HepG2 (cell line): ENCODE measurements around the gene GUK1. TPM values are rescaled to one million over a fixed set of nuclear protein-coding genes. Genes with fewer than 3 reads are reported as not detected.
A peak's percentile ranks its signal among the peaks of the same experiment; 100 is the strongest.

Source experiments
- ARID5B ChIP-seq: IDR thresholded peaks from 2 replicates; pipeline ENCODE4 v1.4.0; 2020; ENCODE audit warnings: mild to moderate bottlenecking, missing genetic modification reagents
- DRAP1 ChIP-seq: IDR thresholded peaks from 2 replicates; pipeline ENCODE4 v1.6.1; 2016; ENCODE audit warnings: missing genetic modification reagents, missing compliant biosample characterization
- FOXK2 ChIP-seq: fragments of 450-650 bp; IDR thresholded peaks from 2 replicates; pipeline ENCODE4 v1.6.1; 2016
- FOXP1 ChIP-seq, 2 experiments: fragments of 450-650 bp in 1 of 2; IDR thresholded peaks; 2 replicates each; pipeline ENCODE4 v1.6.1; 2017 to 2018; ENCODE audit warnings: antibody characterized with exemption in 1 of 2
- IRF9 ChIP-seq: sonication (generic); formaldehyde crosslinking; IDR thresholded peaks from 2 replicates; pipeline ENCODE4 v1.8.0; 2022; ENCODE audit warnings: missing genetic modification reagents, mild to moderate bottlenecking, borderline replicate concordance
- NBN ChIP-seq: fragments of 450-650 bp; conservative IDR thresholded peaks from 2 replicates; pipeline ENCODE4 v1.6.1; 2017
- RAD51 ChIP-seq: fragments of 450-650 bp; IDR thresholded peaks from 2 replicates; pipeline ENCODE4 v1.6.1; 2016; ENCODE audit warnings: borderline replicate concordance
- RXRA ChIP-seq: sonication (generic); formaldehyde crosslinking; IDR thresholded peaks from 2 replicates; pipeline ENCODE4 v1.5.1; 2020; ENCODE audit warnings: missing genetic modification reagents
- SKI ChIP-seq: fragments of 450-650 bp; IDR thresholded peaks from one replicate; pipeline ENCODE4 v1.6.1; 2018; ENCODE audit warnings: mild to moderate bottlenecking; ENCODE audit not compliant: partially characterized antibody
- SNAPC4 ChIP-seq: sonication (generic); formaldehyde crosslinking; IDR thresholded peaks from 2 replicates; pipeline ENCODE4 v1.4.0; 2020; ENCODE audit warnings: mild to moderate bottlenecking, missing genetic modification reagents
- SNAPC5 ChIP-seq: sonication (generic); formaldehyde crosslinking; IDR thresholded peaks from 2 replicates; pipeline ENCODE4 v1.8.1; 2023; ENCODE audit warnings: mild to moderate bottlenecking, missing genetic modification reagents, borderline replicate concordance
- YEATS4 ChIP-seq: sonication (generic); formaldehyde crosslinking; IDR thresholded peaks from 2 replicates; pipeline ENCODE4 v1.4.0; 2020; ENCODE audit warnings: missing genetic modification reagents, borderline replicate concordance
- ZNF503 ChIP-seq: sonication (generic); formaldehyde crosslinking; IDR thresholded peaks from 2 replicates; pipeline ENCODE4 v1.4.0; 2020; ENCODE audit warnings: missing genetic modification reagents
- ZNF547 ChIP-seq: sonication (generic); formaldehyde crosslinking; IDR thresholded peaks from 2 replicates; pipeline ENCODE4 v1.5.1; 2020; ENCODE audit warnings: mild to moderate bottlenecking, missing genetic modification reagents
- ZNF775 ChIP-seq: sonication (generic); formaldehyde crosslinking; IDR thresholded peaks from 2 replicates; pipeline ENCODE4 v1.4.0; 2020; ENCODE audit warnings: missing genetic modification reagents, mild to moderate bottlenecking, moderate library complexity, borderline replicate concordance
- ZSCAN31 ChIP-seq: sonication (generic); formaldehyde crosslinking; IDR thresholded peaks from 2 replicates; pipeline ENCODE4 v1.5.0; 2020; ENCODE audit warnings: low read depth, mild to moderate bottlenecking, missing genetic modification reagents
- polyA plus RNA-seq, 8 experiments: library from polyadenylated mRNA; depleted of rRNA in 3 of 8; stranded (reverse) in 7 of 8; unstranded in 1 of 8; fragments of >200 nt; fragmentation: Illumina TruSeq in 4 of 8; extraction: Trizol in 4 of 8; gene quantifications; 2 replicates each; pipeline versions ENCODE4 v1.2.1 to v1.2.3, GENCODE V29; 2011 to 2016; ENCODE audit warnings: low read depth in 4 of 8, missing spikeins in 1 of 8, mixed read lengths in 1 of 8; ENCODE audit not compliant: insufficient read depth in 1 of 8
- total RNA-seq, 5 experiments: library from RNA; depleted of rRNA; stranded (reverse); fragments of >200 nt; fragmentation: Illumina TruSeq; extraction: Trizol; gene quantifications; 2 replicates each; pipeline ENCODE4 v1.2.3, GENCODE V29; 2016; ENCODE audit warnings: low read depth in 1 of 5

Gene GUK1
- total and polyA plus RNA-seq, 2 of the 13 experiments (the other 11 are each of a cell fraction or from before 2014, with no cell fraction given), result 116 to 154 TPM

- TF ChIP-seq ZNF775 (no peak), RXRA (CRISPR knock-in tag) (peak; percentile 72), RAD51 (no peak), SNAPC5 (CRISPR knock-in tag) (no peak), DRAP1 (CRISPR knock-in tag) (peak; percentile 97), IRF9 (CRISPR knock-in tag) (peak; percentile 74; the same call in 1 of the 2 replicates), ZNF547 (peak; percentile 81; the same call in 1 of the 2 replicates), FOXK2 (no peak), SKI (no peak), SNAPC4 (CRISPR knock-in tag) (no peak; the same call in 1 of the 2 replicates), ZSCAN31 (CRISPR knock-in tag) (peak; percentile 87; the same call in 1 of the 2 replicates), ZNF503 (CRISPR knock-in tag) (no peak), NBN (no peak), YEATS4 (peak; percentile 90), FOXP1 (IDR thresholded peaks at IDR 0.05) (no peak), FOXP1 (CRISPR knock-in tag; IDR thresholded peaks at IDR 0.05) (no peak), ARID5B (CRISPR knock-in tag) (peak; percentile 46)
These were observed 30.8 kb upstream of the GUK1 start, which contains the start of gene MRPL55 (continued) for GRCh38 chr1:228109073-228109961.
